Measurements from ENCODE around the gene NTF4.
"Not testable (repeated sequence)": the region's sequence is repeated elsewhere in the genome, so short reads cannot be mapped to it uniquely, and the experiment has no call there.

NTF4 gene

GRCh38 chr19:49022116-49022515 lies 42.5 kb downstream of the NTF4 start:
- no peak for TF ChIP-seq POLR2A (IDR thresholded peaks at IDR 0.05; ENCODE audit: low read length)
- TF ChIP-seq GATA1 (IDR thresholded peaks at IDR 0.05; ENCODE audit: low read depth, low read length) = no peak
- no peak for DNase-seq

GRCh38 chr19:49020931-49021895 lies 43.4 kb downstream of the NTF4 start:
- TF ChIP-seq GATA1 (IDR thresholded peaks at IDR 0.05; ENCODE audit: low read depth, low read length) (no peak), POLR2A (IDR thresholded peaks at IDR 0.05; ENCODE audit: low read length) (no peak)
- DNase-seq = no peak

- no peak for DNase-seq
- TF ChIP-seq POLR2A (IDR thresholded peaks at IDR 0.05; ENCODE audit: low read length) (no peak), GATA1 (IDR thresholded peaks at IDR 0.05; ENCODE audit: low read depth, low read length) (no peak)
These were observed 44.3 kb downstream of the NTF4 start for GRCh38 chr19:49020342-49020741.

GRCh38 chr19:49019242-49019932 lies 45.2 kb downstream of the NTF4 start:
- DNase-seq = peak in 1 of 2 experiments; percentile 71

GRCh38 chr19:49018388-49019241 lies 46.0 kb downstream of the NTF4 start:
- DNase-seq = not testable (repeated sequence)

More at GRCh38 chr19:49019242-49019932, 45.2 kb downstream of the NTF4 start:
- TF ChIP-seq GATA1 (IDR thresholded peaks at IDR 0.05; ENCODE audit: low read depth, low read length) = no peak
- no peak for TF ChIP-seq POLR2A (IDR thresholded peaks at IDR 0.05; ENCODE audit: low read length)

GRCh38 chr19:49017666-49018351 lies 46.8 kb downstream of the NTF4 start:
- TF ChIP-seq GATA1 (IDR thresholded peaks at IDR 0.05; ENCODE audit: low read depth, low read length) (no peak), POLR2A (IDR thresholded peaks at IDR 0.05; ENCODE audit: low read length) (peak; percentile 34)
- peak in 1 of 2 experiments; percentile 67 for DNase-seq

GRCh38 chr19:49017041-49017665 lies 47.5 kb downstream of the NTF4 start, which contains the start of gene LHB:
Gene LHB, minus strand, starts transcription at chr19:49017091. Its CDS starts 10 bp downstream, at chr19:49017081.
- TF ChIP-seq GATA1 (IDR thresholded peaks at IDR 0.05; ENCODE audit: low read depth, low read length) = no peak
- no peak for TF ChIP-seq POLR2A (IDR thresholded peaks at IDR 0.05; ENCODE audit: low read length)
- no peak for DNase-seq

GRCh38 chr19:49016067-49016839 lies 48.4 kb downstream of the NTF4 start:
- TF ChIP-seq POLR2A (IDR thresholded peaks at IDR 0.05; ENCODE audit: low read length) = no peak
- no peak for TF ChIP-seq GATA1 (IDR thresholded peaks at IDR 0.05; ENCODE audit: low read depth, low read length)
- no peak for DNase-seq

- no peak for TF ChIP-seq GATA1 (IDR thresholded peaks at IDR 0.05; ENCODE audit: low read depth, low read length)
- TF ChIP-seq POLR2A (IDR thresholded peaks at IDR 0.05; ENCODE audit: low read length) = no peak
These were observed 49.8 kb downstream of the NTF4 start for GRCh38 chr19:49014870-49015255.

GRCh38 chr19:49014123-49014869 lies 50.3 kb downstream of the NTF4 start:
- no peak for DNase-seq
- TF ChIP-seq POLR2A (IDR thresholded peaks at IDR 0.05; ENCODE audit: low read length) (no peak), GATA1 (IDR thresholded peaks at IDR 0.05; ENCODE audit: low read depth, low read length) (no peak)

More at GRCh38 chr19:49014870-49015255, 49.8 kb downstream of the NTF4 start:
- DNase-seq = no peak

GRCh38 chr19:49011194-49011593 lies 53.4 kb downstream of the NTF4 start:
- DNase-seq = no peak
- TF ChIP-seq POLR2A (IDR thresholded peaks at IDR 0.05; ENCODE audit: low read length) (no peak), GATA1 (IDR thresholded peaks at IDR 0.05; ENCODE audit: low read depth, low read length) (no peak)
